Stimulated activated CD8-positive, alpha-beta memory T cell treated with anti-CD3 and anti-CD28 coated beads, Interleukin-7, amount 100 ng/mL, for 48 hours (primary cell): ENCODE results near the gene SMIM38.

Experiments
- DNase-seq, 2 donors: peaks; one replicate each; pipeline ENCODE4 v3.0.0-alpha.2; 2020; ENCODE audit warnings: low read depth in 1 of 2; ENCODE audit errors: extremely low read depth in 1 of 2

Gene SMIM38

DNA sequence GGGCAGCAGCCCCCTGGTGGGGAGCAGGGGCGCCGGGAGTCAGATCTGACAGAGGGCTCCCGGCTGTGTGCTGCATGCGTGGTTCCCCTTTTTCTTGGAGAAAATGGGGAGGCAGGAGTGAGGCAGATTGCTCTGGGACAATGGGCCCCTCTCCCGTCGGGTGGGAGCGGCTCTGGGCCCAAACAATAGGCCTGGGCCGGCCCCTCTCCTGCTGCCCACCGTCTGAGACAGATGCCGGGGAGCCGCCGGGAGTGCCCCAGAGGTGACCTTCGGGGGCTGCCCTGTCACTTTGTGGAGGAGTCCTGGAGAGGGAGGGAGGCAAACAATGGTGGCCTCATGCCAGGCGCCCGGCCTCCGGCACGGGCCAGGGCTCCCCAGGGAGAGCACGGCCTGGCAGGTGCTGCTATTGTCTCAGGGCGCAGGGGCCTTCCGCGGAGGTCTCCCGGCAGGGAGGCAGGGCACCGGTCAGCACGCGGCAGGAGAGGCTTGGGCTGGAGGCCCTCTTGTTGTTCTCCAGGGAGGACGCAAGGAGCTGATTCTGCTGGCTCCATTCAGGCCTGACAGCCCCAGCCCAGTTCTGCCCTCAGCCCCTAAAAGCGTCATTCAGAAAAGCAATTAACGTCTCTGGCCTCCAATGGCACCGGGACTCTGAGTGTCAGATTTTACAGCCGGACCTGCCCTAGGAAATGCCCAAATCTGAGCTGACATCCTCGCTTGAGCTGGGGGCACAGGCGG, 44.8 kb downstream of the SMIM38 start:
- DNase-seq = no peak

DNA sequence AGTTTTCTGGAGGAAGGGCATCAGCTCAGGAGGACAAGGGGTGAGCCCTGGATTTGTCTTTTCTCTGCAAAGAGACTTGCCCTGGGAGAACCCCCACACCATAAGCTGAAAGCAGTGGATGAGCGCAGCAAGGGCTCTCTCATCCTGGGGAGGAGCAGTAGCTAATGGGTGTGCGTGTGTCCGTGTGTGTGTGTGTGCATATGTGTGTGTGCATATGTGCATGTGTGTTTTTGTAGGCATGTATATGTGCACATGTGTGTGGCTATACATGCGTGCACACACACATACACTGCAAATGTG, 45.3 kb downstream of the SMIM38 start:
- no peak for DNase-seq

DNA sequence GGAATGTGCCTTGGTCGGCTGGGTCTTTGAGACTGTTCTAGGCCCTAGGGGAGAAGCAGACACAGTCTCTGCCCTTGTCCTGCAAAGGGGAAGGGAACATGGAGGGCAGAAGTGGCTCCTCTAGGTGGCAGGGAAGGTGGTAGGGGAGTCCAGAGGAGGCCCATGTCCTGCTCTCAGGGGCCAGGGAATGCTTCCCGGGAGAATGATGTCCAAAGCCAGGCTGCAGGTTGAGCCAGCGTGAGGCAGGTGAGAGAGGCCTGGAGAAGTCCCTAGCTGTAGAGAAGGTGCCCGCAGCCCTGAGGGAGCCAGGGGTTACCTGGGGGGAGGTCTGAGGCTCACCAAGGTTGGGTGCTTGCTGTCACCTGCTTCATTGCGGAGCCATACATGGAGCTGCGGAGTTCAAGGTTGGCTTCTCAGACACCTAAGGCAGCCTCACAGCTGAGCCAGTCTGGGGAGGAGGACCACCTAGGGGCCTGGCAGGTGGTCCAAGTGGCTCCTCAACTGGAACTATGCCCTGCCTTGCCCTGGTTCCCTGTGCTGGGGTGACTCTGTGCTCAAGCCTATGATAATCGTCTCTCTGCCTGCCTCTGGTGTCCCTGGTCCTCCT, 46.1 kb downstream of the SMIM38 start:
- DNase-seq = no peak

DNA sequence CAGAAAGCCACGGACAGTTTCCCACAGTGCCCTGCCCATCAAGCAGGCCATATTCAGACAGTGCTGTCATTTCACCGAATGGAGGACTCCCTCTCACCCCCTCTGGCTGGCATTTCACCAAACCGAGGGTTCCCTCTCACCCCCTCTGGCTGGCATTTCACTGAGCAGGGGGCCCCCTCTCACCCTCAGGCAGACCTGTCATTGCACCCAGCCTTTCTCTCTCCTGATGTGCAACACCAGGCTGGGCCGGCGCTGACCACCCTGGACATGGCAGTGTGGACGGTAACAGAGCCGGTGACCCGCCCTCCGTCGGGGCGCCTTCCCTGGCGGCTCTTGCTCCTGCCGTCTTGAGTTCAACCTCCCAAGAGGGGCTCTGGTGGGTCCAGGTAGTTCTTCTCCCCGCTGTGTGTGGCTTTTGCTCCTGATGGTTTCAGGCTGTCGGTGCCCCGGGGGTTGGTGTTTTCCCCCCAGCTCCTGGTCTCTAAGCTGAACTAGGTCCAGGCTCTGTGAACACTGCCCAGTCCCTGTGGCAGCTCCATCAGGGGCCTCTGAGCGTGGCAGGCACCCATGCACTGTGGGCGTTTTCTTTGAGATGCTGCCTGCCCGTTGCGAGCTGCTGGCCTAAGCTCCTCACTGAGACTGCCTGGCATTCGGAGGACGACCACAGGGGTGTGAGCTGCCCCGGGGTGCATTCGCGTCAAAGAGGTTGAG, 46.9 kb downstream of the SMIM38 start:
- DNase-seq = no peak

DNA sequence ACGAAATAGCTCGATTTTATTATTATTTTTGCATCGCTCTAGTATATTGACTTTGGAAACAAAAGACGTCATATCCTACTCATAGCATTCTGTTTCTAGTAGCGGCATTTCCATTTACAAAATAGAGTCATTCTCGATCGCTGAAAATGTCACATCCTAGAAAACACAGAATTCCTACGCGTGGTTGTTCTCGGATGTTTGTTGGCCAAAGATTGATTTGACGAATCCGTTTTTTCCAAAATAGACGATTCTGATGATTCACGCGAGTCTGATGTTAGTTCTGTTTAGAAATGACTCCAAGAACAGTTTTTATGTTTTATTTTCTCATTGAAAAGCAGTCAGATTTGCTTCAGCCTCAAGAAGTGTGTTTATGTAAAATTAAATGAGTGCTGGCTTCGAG, 47.6 kb downstream of the SMIM38 start:
- DNase-seq = no peak

DNA sequence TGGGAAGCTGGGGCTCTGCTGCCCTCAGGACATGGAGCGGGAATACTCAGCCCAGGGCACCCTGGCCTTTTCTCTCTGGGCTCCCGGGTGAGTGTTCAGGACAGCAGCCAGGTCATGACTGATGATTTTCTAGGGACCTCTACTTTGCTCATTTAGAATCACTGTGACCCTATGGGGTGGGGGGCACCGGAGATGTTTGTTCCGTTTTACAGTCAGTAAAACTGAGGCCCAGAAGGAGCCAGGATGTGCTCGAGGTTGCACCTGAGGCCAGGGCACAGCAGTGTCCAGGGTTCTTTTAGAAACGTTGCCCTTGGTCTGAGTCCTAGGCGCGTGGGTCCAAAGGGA, 48.1 kb downstream of the SMIM38 start:
- no peak for DNase-seq

DNA sequence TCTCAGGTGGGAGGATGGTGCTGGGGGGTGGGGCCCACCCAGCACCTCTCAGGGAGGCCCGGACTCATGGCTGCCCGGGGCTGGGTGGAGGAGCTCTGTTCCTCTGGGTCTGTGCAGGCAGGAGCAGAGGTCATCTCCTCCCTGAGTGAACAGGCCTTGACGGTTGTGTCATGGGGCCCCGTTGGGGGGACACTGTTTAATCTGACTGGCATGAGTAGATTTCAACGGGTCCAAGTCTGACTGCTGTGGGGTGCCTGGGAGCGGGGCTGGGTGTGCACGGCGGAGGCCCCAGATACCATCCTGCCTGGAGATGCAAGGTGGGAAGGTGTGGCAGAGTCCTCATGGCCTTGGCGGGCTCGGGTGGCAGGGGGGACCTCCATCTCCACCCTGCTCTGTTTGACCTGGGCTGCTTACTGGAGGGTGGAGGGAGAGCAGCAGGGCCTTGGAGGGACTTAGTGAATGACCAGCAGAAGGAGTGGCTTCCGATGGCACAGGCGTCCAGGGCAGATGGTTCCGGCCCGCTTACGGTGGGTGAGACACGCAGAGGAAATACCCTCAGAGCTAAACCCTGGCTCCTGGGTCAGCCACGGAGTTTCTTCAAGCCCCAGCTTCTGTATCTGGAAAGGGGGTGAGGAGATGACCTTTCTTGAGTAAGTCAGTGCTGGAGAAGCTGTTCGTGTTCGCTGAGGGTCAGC, 48.7 kb downstream of the SMIM38 start:
- DNase-seq = no peak

DNA sequence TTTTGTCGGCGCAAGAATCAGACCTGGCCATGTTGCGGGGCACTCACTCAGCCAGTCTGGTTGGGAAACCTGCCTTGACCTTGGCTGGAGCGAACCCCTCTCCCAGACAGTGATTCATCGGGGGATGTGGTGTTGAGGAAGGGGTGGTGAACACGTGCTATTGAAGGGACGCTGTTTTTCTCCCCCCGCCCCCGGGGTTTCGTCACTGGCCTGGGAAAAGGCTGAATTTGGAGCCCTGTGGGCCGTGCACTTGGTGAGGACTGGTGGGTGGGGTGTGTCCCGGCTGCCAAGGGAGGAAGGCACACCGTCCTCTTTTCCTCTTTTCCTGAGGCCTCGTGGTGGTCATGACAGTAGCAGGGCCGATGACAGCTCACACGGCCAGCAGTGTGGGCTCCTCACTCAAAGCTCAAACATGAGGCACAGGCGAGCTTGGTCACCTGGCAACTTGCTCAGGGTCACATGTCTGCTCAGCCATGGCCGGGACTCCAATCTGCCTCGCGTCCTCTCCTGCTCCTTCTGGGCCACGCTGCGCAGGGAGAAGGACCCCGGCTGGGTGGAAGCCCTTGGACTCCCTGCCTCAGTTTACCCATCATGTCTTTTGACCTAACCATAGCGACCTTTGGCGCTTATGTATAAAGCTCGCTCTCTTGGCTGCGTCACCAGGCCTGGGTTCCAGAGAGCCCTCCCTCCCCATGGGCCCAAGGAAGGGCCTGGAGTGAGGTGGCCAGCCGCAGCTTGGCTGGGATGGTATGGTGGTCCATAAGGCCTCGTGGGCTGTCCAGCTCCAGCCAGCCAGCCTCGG, 49.4 kb downstream of the SMIM38 start:
- no peak for DNase-seq
